Cardiac fibroblast (primary cell): Measurements from ENCODE around the gene KRT16.

Source experiments
- DNase-seq, 2 donors: peaks; one replicate each; pipeline versions ENCODE4 v3.0.0 to v3.0.0-alpha.2; 2010; ENCODE audit warnings: low read depth in 2 of 2
- H3K4me3 ChIP-seq, 2 donors: replicated peaks in 1 of 2; 1 replicate in 1 of 2; 2 replicates in 1 of 2; pipeline ENCODE4 v1.5.1; 2011; ENCODE audit warnings: low read depth in 2 of 2, low read length in 2 of 2, mild to moderate bottlenecking in 2 of 2, moderate library complexity in 1 of 2
- TF ChIP-seq, protein P1 (sequence below): IDR thresholded peaks from one replicate; pipeline ENCODE4 v1.5.1; 2011; ENCODE audit warnings: low read depth, mild to moderate bottlenecking, low read length, inconsistent platforms

The KRT16 gene

DNA sequence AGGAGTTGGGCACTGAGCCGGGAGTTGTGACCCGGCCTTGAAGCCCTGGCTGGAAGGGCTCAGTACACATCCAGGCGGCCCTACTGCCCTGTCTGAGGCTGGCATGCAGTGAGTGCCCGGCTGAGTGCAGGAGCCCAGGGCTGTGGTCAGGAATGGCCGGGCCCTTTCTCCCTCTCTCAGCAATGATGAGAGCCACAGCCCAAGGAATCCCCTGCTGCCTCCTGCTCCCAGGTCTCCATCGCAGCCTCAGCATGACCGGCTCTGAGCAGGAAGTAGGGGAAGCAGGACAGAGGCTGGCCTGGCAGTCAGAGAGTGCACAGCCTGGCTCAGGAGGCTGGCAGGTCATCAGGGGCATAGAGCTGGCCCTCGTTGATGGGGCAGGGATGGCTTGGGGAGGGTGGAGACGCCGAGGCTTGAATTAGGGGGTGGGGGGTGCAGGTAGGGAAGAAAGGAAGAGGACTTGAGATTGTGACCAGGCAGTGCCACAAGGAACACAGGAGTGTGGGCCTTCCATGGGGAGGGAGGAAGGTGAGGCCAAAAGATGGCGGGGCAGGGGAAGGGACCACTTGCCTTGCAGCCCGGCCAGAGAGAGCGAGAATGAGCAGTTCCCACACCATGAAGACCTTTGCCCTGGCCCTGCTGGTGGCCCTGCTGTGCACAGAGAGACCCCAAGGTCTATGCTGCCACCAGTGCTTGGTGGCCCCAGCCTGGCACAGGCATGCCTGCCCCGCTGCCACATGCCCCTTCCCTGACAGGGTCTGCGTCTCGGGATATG, 43.9 kb upstream of the KRT16 start:
- no peak for DNase-seq
- no peak overlapping the region for H3K4me3 ChIP-seq

DNA sequence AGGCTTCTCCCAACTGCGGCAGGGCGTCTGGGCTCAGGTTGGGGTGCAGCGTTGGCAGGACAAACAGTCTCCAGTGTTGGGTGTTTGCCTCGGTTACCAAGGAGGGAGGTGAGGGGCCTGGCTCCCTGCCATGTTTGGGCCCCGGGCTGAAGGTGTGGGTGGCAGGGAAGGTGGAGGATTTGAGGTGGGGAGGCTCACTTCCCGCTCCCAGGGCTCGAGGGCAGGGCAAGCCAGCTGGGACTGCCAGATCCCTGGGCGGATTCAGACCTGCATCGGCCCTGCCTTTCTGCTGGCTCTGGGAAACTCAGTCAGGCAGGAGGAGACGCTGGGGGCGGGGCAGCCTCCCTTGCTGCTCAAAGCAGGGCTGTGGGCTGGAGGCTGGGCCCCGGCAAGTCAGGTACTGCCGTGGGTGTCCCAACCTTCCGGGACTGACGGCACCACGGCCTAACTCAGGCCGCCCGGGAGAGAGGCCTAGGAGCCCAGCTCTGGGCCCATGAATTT, 43.1 kb upstream of the KRT16 start:
- DNase-seq, result no peak
- TF ChIP-seq, protein P1, sequence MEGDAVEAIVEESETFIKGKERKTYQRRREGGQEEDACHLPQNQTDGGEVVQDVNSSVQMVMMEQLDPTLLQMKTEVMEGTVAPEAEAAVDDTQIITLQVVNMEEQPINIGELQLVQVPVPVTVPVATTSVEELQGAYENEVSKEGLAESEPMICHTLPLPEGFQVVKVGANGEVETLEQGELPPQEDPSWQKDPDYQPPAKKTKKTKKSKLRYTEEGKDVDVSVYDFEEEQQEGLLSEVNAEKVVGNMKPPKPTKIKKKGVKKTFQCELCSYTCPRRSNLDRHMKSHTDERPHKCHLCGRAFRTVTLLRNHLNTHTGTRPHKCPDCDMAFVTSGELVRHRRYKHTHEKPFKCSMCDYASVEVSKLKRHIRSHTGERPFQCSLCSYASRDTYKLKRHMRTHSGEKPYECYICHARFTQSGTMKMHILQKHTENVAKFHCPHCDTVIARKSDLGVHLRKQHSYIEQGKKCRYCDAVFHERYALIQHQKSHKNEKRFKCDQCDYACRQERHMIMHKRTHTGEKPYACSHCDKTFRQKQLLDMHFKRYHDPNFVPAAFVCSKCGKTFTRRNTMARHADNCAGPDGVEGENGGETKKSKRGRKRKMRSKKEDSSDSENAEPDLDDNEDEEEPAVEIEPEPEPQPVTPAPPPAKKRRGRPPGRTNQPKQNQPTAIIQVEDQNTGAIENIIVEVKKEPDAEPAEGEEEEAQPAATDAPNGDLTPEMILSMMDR, result no peak
- H3K4me3 ChIP-seq, result no peak overlapping the region

More for the DNA sequence above, 43.9 kb upstream of the KRT16 start:
- TF ChIP-seq, protein P1, result no peak

DNA sequence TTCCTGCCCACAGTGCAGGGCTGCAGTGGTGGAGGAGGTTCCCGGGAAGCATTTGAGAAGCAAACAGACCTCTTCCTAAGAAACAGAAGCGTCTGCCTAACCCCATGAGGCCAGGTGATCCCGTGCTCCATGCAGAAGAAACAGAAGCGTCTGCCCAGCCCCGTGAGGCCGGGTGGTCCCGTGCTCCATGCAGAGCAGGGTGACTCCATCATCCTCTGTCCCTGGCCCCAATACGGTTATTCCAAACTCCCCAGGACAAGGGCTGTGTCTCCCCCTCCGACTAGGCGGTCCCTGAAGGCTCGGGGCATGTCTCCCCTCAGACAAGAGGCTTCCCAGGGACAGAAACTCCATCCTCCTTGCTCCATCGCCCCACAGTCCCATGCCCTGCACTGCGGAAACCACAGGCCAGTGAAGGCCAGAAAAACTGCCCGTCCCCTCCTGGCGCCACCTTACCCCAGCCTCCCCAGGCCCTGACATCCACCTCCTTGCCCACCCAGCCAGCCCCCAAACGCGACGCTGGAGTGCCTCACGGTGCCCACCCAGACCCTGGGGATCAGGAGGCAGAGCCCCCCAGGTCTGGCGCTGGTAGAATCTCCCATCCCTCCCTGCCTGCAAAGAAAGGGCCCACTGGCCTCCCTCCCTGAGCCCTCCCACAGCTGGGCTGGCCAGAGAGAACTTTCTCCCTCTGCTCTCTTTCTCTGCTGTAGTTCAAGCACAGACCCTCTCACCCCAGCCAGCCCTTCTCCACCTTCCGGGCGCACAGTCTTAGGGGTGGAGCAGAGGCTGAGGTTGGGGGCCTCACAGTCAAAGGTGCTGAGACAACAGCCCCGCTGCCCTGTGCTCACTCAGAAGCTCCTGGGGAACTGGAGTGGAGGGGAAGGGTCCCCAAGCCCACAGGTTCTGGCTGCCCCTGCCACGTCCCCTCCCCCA, 42.4 kb upstream of the KRT16 start:
- TF ChIP-seq, protein P1, result no peak
- no peak for DNase-seq
- no peak overlapping the region for H3K4me3 ChIP-seq

DNA sequence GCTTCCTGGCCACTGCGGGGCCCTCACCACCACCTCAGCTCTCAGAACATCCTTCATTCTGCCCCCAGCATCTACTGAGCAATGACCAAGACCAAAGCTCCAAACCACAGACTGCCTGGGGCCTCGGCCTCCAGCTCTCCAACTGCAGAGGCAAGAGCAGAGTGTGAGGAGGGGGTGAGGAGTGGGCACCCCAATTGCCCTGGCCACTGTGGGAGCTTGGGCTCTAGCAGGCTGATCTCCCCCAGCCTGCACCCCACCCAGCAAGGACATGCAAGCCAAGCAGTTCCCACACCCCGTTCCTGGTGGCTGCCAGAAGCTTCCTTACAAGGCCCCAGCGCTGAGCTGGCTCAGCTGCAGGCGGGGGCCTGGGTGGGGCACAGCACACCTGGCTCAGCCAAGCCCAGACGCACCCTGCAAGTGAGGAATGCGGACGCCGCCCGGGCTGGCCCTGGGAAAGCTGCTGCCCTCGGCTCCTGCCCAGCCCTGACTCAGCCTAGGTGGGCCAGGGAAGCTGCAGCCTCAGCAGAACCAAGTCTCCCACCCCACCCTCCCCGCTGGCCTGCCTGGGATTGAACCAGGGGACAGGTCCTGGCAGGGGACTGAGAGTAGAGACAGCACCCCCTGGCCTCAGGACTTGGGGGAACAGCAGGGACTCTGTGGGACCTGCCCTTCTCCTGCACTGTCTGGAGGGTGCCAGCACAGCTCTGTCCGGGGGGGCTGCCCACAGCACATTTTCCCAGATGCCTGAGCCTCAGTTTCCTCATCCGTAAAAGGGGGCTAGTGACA, 41.5 kb upstream of the KRT16 start:
- H3K4me3 ChIP-seq, result no peak overlapping the region
- no peak for DNase-seq
- TF ChIP-seq, protein P1, result no peak

DNA sequence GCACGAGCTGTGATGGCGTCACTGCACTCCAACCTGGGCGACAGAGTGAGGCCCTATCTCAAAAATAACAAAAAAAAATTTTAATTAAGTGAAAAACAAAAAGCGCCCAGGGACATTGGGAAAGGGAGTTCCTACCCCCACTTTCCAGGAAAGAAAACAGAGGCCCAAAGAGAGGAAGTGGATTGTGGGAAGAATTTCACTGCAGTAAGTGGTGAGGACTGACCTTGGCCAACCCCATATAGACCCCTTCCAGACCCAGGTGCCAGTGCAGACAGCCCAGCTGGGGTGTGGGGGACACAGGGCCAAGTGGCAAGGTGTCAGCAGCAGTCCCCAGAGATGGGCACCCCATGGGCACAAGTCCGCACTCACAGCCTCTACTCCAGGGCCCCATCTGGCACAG, 40.9 kb upstream of the KRT16 start:
- H3K4me3 ChIP-seq, result no peak overlapping the region
- DNase-seq, result no peak
- TF ChIP-seq, protein P1, result no peak

DNA sequence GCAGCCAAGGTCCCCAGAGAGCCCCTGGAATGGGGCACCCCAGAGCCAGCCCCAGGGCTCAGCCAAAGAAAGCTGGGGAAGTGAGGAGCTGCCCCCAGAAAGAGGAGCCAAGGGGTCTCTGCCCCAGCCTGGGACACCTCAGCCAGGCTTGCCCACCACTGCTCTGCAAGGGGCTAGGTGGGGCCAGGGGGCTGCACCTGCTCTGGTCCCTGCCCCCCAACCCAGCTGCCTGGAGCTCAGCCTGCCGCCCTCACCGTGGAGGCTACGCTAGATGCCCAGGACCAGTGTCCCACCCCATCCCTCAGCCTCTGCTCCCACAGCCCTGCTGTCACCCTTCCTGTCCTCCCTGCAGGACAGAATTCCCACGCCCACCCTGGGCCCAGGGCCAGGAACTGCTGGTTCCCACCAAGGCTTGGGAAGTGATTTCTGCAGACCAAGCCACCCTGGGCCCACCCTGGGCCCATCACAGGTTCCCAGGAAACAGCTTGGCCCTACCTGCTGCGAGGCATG, 39.9 kb upstream of the KRT16 start:
- no peak overlapping the region for H3K4me3 ChIP-seq
- TF ChIP-seq, protein P1, result no peak
- no peak for DNase-seq
